HCT116 (cell line): ENCODE data around the gene CHTF18. TPM values are rescaled to one million over a fixed set of nuclear protein-coding genes. Genes with fewer than 3 reads are reported as not detected.

Experiments
- ATAC-seq: fragments of 200-7000 bp; cut with Tn5 transposase; 2 replicates; pipeline ENCODE4 v1.9.1; 2020; ENCODE audit warnings: mild to moderate bottlenecking, moderate library complexity
- BruUV-seq: library from RNA; stranded (reverse); fragments of 400-500 nt; replicated peaks from 2 replicates; lab custom pipeline; 2021; lab: Mats Ljungman, UMichigan
- CTCF ChIA-PET: fragments of 300-600 bp; sonication (Branson Sonifier 250); formaldehyde crosslinking; loops from one replicate; lab custom pipeline; 2021; ENCODE audit warnings: antibody characterized with exemption; lab: Charles Lee
- POLR2A ChIA-PET: fragments of 300-600, 350-600 bp; sonication (Branson Sonifier 250); formaldehyde crosslinking; loops from one replicate; lab custom pipeline; 2021; ENCODE audit warnings: antibody characterized with exemption; lab: Charles Lee
- RAD21 ChIA-PET, 2 experiments: fragments of 300-600 bp; sonication (Branson Sonifier 250); formaldehyde crosslinking; loops; one replicate each; lab custom pipeline; 2023; ENCODE audit warnings: low total read pairs in 2 of 2; ENCODE audit not compliant: uncharacterized antibody in 2 of 2, unreplicated experiment in 2 of 2, low non-redundant PET in 1 of 2; lab: Charles Lee
- DNase-seq: peaks from one replicate; pipeline ENCODE4 v3.0.0-alpha.2; 2010; ENCODE audit warnings: low read depth, low spot score
- H2AFZ ChIP-seq: fragments of 200-600 bp; shearing (Covaris generic), sonication (generic); 2 replicates; pipeline ENCODE4 v1.6.1; 2017; ENCODE audit warnings: low read depth, mixed run types, mixed read lengths, antibody characterized with exemption, low read length; ENCODE audit not compliant: poor library complexity, severe bottlenecking
- H3K27ac ChIP-seq: 2 replicates; pipeline ENCODE4 v1.5.1; 2012; ENCODE audit warnings: low read depth, low read length
- H3K27me3 ChIP-seq: fragments of 200-600 bp; sonication (generic); 2 replicates; pipeline ENCODE4 v1.6.1; 2016; ENCODE audit warnings: mixed run types, low read length, mixed read lengths; ENCODE audit not compliant: insufficient read depth
- H3K36me3 ChIP-seq, 2 experiments: fragments of 200-500 bp in 1 of 2; fragments of 200-600 bp in 1 of 2; sonication (Bioruptor generic) in 1 of 2; sonication (generic) in 1 of 2; 2 replicates each; pipeline versions ENCODE4 v1.5.1 to v1.6.1; 2014 to 2016; ENCODE audit warnings: low read length in 2 of 2, inconsistent platforms in 1 of 2, mixed read lengths in 1 of 2, mixed run types in 1 of 2; ENCODE audit not compliant: insufficient read depth in 2 of 2, control insufficient read depth in 1 of 2
- H3K4me1 ChIP-seq, 2 experiments: fragments of 200-600 bp in 1 of 2; sonication (generic) in 1 of 2; 2 replicates each; pipeline versions ENCODE4 v1.5.1 to v1.6.1; 2012 to 2017; ENCODE audit warnings: low read length in 2 of 2, inconsistent platforms in 1 of 2, mild to moderate bottlenecking in 1 of 2, mixed read lengths in 1 of 2, mixed run types in 1 of 2, moderate library complexity in 1 of 2; ENCODE audit not compliant: insufficient read depth in 2 of 2, control insufficient read depth in 1 of 2
- H3K4me2 ChIP-seq: fragments of 200-600 bp; sonication (generic); 2 replicates; pipeline ENCODE4 v1.6.1; 2017; ENCODE audit warnings: mixed run types, low read length, mixed read lengths
- H3K4me3 ChIP-seq, 2 experiments: fragments of 200-600 bp in 1 of 2; sonication (generic) in 1 of 2; replicated peaks in 1 of 2; 2 replicates each; pipeline ENCODE4 v1.5.1; 2011 to 2016; ENCODE audit warnings: low read length in 2 of 2, control low read depth in 1 of 2, low read depth in 1 of 2, mild to moderate bottlenecking in 1 of 2, mixed read lengths in 1 of 2, mixed run types in 1 of 2
- H3K79me2 ChIP-seq: fragments of 200-600 bp; sonication (generic); 2 replicates; pipeline ENCODE4 v1.6.1; 2017; ENCODE audit warnings: mild to moderate bottlenecking, mixed run types, low read length, moderate library complexity, mixed read lengths; ENCODE audit not compliant: insufficient read depth
- H3K9ac ChIP-seq: fragments of 200-600 bp; sonication (generic); 2 replicates; pipeline ENCODE4 v1.6.1; 2016; ENCODE audit warnings: low read length, mixed read lengths
- H3K9me2 ChIP-seq: fragments of 200-600 bp; sonication (generic), shearing (Covaris generic); 2 replicates; pipeline ENCODE4 v1.6.1; 2017; ENCODE audit warnings: mixed run types, mild to moderate bottlenecking, moderate library complexity; ENCODE audit not compliant: insufficient read depth
- H3K9me3 ChIP-seq, 2 experiments: fragments of 200-500 bp in 1 of 2; fragments of 200-600 bp in 1 of 2; sonication (Bioruptor generic) in 1 of 2; sonication (generic) in 1 of 2; 2 replicates each; pipeline ENCODE4 v1.6.1; 2014 to 2017; ENCODE audit warnings: low read length in 2 of 2, mixed read lengths in 2 of 2, inconsistent platforms in 1 of 2, low read depth in 1 of 2, mild to moderate bottlenecking in 1 of 2, mixed run types in 1 of 2, moderate library complexity in 1 of 2; ENCODE audit not compliant: control insufficient read depth in 1 of 2, insufficient read depth in 1 of 2
- H4K20me1 ChIP-seq: fragments of 200-600 bp; sonication (generic), shearing (Covaris generic); 2 replicates; pipeline ENCODE4 v1.6.1; 2017; ENCODE audit warnings: mixed run types, mild to moderate bottlenecking, moderate library complexity; ENCODE audit not compliant: insufficient read depth
- EGR1 ChIP-seq: IDR thresholded peaks from 2 replicates; pipeline ENCODE4 v1.6.1; 2012; ENCODE audit warnings: low read depth
- ELF1 ChIP-seq: IDR thresholded peaks from 2 replicates; pipeline ENCODE4 v1.6.1; 2012; ENCODE audit warnings: low read depth, borderline replicate concordance
- FOSL1 ChIP-seq: IDR thresholded peaks from 2 replicates; pipeline ENCODE4 v1.6.1; 2012; ENCODE audit warnings: low read depth
- JUND ChIP-seq: IDR thresholded peaks from 2 replicates; pipeline ENCODE4 v1.6.1; 2012
- POLR2A ChIP-seq: IDR thresholded peaks from 2 replicates; pipeline ENCODE4 v1.7.0; 2011; ENCODE audit warnings: borderline replicate concordance; ENCODE audit not compliant: insufficient read depth, insufficient read length; ENCODE audit errors: extremely low read depth
- POLR2AphosphoS5 ChIP-seq: IDR thresholded peaks from 2 replicates; pipeline ENCODE4 v1.6.1; 2011; ENCODE audit warnings: mild to moderate bottlenecking, low read depth, low read length, moderate library complexity
- RAD21 ChIP-seq: IDR thresholded peaks from 2 replicates; pipeline ENCODE4 v1.6.1; 2012; ENCODE audit warnings: low read depth, mild to moderate bottlenecking
- SP1 ChIP-seq: IDR thresholded peaks from 2 replicates; pipeline ENCODE4 v1.6.1; 2012; ENCODE audit warnings: low read depth
- SRF ChIP-seq: IDR thresholded peaks from 2 replicates; pipeline ENCODE4 v1.6.1; 2012; ENCODE audit warnings: low read depth
- TCF7L2 ChIP-seq: IDR thresholded peaks from 2 replicates; pipeline ENCODE4 v1.7.0; 2011; ENCODE audit warnings: borderline replicate concordance, inconsistent platforms; ENCODE audit not compliant: insufficient read depth, insufficient read length; ENCODE audit errors: extremely low read depth
- YY1 ChIP-seq: IDR thresholded peaks from 2 replicates; pipeline ENCODE4 v1.6.1; 2011; ENCODE audit warnings: low read length, low read depth, moderate library complexity, mild to moderate bottlenecking; ENCODE audit not compliant: insufficient replicate concordance; ENCODE audit errors: extremely low read depth
- ZFX ChIP-seq: fragments of 450-650 bp; IDR thresholded peaks from 2 replicates; pipeline ENCODE4 v1.6.1; 2017
- intact Hi-C: fragments of 100-400 bp; cut with micrococcal nuclease; formaldehyde crosslinking; loops from 2 replicates; pipeline ENCODE4 v1.10.0; 2022
- total RNA-seq: library from RNA; stranded (reverse); gene quantifications from one replicate; pipeline ENCODE4 v1.2.1, GENCODE V29; 2021; ENCODE audit not compliant: unreplicated experiment
- TF ChIP-seq, protein P1 (sequence below): IDR thresholded peaks from 2 replicates; pipeline ENCODE4 v1.6.1; 2011; ENCODE audit warnings: mild to moderate bottlenecking, low read length, moderate library complexity; ENCODE audit not compliant: insufficient replicate concordance; ENCODE audit errors: extremely low read depth
- TF ChIP-seq, protein P2 (sequence below): IDR thresholded peaks from 2 replicates; pipeline ENCODE4 v1.6.1; 2012; ENCODE audit warnings: low read depth
- TF ChIP-seq, protein P3 (sequence below): IDR thresholded peaks from 2 replicates; pipeline ENCODE4 v1.6.1; 2012
- TF ChIP-seq, protein P4 (sequence below): IDR thresholded peaks from 2 replicates; pipeline ENCODE4 v1.6.1; 2012

CHTF18 gene
- total RNA-seq, 1 experiment from 2014 or later: 145 TPM

DNA sequence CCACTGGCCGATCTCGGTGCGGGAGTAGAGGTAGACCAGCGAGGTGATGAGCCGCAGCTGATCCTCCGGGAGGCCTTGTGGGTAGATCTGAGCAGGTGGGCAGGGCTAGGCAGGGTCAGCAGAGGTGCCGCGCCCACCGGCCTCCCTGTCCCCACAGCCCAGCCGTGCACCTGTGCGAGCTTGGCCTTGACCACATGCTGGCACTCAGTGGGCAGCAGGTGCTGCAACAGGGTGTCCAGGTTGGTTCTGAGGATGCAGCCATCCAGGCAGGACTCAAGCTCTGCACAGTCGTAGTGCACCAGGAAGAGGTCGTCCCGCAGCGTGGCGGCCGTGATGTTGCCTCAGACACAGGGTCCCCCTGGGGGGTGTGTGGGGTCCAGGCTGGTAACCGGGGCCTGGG lies 15.5 kb upstream of the CHTF18 start:
- RAD21 ChIA-PET: interaction anchor here in 1 of 2 experiments (0.6 kb wide), 1 partner anchor 16 kb away, joined by 3 read pairs; no protein-coding TSS in a partner anchor
- POLR2A ChIA-PET: interaction anchor here (1.3 to 1.4 kb wide), 2 partner anchors 10 to 15 kb away, joined by 3 read pairs; partner anchors contain the start of genes CHTF18 and RPUSD1
- no peaks in the 10 kb centered on the region for H3K9me3 ChIP-seq
- H3K4me1 ChIP-seq: peaks cover 30 to 45% of the 10 kb centered on the region in 2 experiments
- intact Hi-C loops: loop anchor here (1.0 kb wide), 1 partner anchor 12 kb away; no protein-coding TSS in a partner anchor
- H3K36me3 ChIP-seq: no peaks in the 10 kb centered on the region; a peak in 1 of 4 replicates
- CTCF ChIA-PET: interaction anchor here (0.8 kb wide), 1 partner anchor 11 kb away, joined by 3 read pairs; no protein-coding TSS in a partner anchor
- H3K79me2 ChIP-seq: no peaks in the 10 kb centered on the region
- DNase-seq (no peak), ATAC-seq (peak; percentile 15)
- peak overlapping the region; percentile 53 for H3K27ac ChIP-seq
- no peak overlapping the region for H2AFZ ChIP-seq
- no peak overlapping the region for H3K9ac ChIP-seq
- no peaks in the 10 kb centered on the region for H3K9me2 ChIP-seq
- H3K4me3 ChIP-seq: no peak overlapping the region
- H3K27me3 ChIP-seq: no peaks in the 10 kb centered on the region
- H3K4me2 ChIP-seq: peak overlapping the region; percentile 74
- TF ChIP-seq YY1 (no peak), POLR2A (no peak), RAD21 (no peak), TCF7L2 (no peak), ZFX (no peak), POLR2AphosphoS5 (no peak), SP1 (no peak), FOSL1 (no peak), JUND (no peak), ELF1 (no peak), EGR1 (no peak), SRF (no peak)
- TF ChIP-seq, protein P1, sequence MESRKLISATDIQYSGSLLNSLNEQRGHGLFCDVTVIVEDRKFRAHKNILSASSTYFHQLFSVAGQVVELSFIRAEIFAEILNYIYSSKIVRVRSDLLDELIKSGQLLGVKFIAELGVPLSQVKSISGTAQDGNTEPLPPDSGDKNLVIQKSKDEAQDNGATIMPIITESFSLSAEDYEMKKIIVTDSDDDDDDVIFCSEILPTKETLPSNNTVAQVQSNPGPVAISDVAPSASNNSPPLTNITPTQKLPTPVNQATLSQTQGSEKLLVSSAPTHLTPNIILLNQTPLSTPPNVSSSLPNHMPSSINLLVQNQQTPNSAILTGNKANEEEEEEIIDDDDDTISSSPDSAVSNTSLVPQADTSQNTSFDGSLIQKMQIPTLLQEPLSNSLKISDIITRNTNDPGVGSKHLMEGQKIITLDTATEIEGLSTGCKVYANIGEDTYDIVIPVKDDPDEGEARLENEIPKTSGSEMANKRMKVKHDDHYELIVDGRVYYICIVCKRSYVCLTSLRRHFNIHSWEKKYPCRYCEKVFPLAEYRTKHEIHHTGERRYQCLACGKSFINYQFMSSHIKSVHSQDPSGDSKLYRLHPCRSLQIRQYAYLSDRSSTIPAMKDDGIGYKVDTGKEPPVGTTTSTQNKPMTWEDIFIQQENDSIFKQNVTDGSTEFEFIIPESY: no peak
- TF ChIP-seq, protein P2, sequence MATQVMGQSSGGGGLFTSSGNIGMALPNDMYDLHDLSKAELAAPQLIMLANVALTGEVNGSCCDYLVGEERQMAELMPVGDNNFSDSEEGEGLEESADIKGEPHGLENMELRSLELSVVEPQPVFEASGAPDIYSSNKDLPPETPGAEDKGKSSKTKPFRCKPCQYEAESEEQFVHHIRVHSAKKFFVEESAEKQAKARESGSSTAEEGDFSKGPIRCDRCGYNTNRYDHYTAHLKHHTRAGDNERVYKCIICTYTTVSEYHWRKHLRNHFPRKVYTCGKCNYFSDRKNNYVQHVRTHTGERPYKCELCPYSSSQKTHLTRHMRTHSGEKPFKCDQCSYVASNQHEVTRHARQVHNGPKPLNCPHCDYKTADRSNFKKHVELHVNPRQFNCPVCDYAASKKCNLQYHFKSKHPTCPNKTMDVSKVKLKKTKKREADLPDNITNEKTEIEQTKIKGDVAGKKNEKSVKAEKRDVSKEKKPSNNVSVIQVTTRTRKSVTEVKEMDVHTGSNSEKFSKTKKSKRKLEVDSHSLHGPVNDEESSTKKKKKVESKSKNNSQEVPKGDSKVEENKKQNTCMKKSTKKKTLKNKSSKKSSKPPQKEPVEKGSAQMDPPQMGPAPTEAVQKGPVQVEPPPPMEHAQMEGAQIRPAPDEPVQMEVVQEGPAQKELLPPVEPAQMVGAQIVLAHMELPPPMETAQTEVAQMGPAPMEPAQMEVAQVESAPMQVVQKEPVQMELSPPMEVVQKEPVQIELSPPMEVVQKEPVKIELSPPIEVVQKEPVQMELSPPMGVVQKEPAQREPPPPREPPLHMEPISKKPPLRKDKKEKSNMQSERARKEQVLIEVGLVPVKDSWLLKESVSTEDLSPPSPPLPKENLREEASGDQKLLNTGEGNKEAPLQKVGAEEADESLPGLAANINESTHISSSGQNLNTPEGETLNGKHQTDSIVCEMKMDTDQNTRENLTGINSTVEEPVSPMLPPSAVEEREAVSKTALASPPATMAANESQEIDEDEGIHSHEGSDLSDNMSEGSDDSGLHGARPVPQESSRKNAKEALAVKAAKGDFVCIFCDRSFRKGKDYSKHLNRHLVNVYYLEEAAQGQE: no peak
- TF ChIP-seq, protein P3, sequence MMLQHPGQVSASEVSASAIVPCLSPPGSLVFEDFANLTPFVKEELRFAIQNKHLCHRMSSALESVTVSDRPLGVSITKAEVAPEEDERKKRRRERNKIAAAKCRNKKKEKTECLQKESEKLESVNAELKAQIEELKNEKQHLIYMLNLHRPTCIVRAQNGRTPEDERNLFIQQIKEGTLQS: no peak
- TF ChIP-seq, protein P4, sequence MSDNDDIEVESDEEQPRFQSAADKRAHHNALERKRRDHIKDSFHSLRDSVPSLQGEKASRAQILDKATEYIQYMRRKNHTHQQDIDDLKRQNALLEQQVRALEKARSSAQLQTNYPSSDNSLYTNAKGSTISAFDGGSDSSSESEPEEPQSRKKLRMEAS: no peak
- TF ChIP-seq, all 23 proteins: peak for 0
- no TSS peak for BruUV-seq
- H4K20me1 ChIP-seq: no peaks in the 10 kb centered on the region
